GM12878 (cell line): ENCODE results near the gene MMP20. TPM values are rescaled to one million over a fixed set of nuclear protein-coding genes. Genes with fewer than 3 reads are reported as not detected.

Experiments used
- ATF7 ChIP-seq: fragments of 450-650 bp; IDR thresholded peaks from 2 replicates; pipeline ENCODE4 v1.6.1; 2016; ENCODE audit warnings: low read depth, mild to moderate bottlenecking
- BCL3 ChIP-seq: IDR thresholded peaks from 2 replicates; pipeline ENCODE4 v1.6.1; 2011; ENCODE audit warnings: borderline replicate concordance, low read depth, mild to moderate bottlenecking, moderate library complexity, low read length; ENCODE audit not compliant: insufficient read depth, poor library complexity, severe bottlenecking
- CBX3 ChIP-seq: fragments of 200-600 bp; sonication (generic); IDR thresholded peaks from 2 replicates; pipeline ENCODE4 v1.6.1; 2016; ENCODE audit warnings: low read depth, borderline replicate concordance
- CHD1 ChIP-seq: IDR thresholded peaks from 2 replicates; pipeline ENCODE4 v1.6.1; 2012; ENCODE audit warnings: low read depth, low read length, improper control_type of control experiment
- ESRRA ChIP-seq: IDR thresholded peaks from 2 replicates; pipeline ENCODE4 v1.6.1; 2012; ENCODE audit warnings: mild to moderate bottlenecking, low read length, improper control_type of control experiment
- ETV6 ChIP-seq, 2 experiments: fragments of 450-650 bp in 1 of 2; IDR thresholded peaks in 1 of 2; conservative IDR thresholded peaks in 1 of 2; 2 replicates each; pipeline ENCODE4 v1.6.1; 2014; ENCODE audit warnings: antibody characterized with exemption in 1 of 2, borderline replicate concordance in 1 of 2, low read depth in 1 of 2, mild to moderate bottlenecking in 1 of 2, moderate library complexity in 1 of 2
- EZH2 ChIP-seq: IDR thresholded peaks from 2 replicates; pipeline ENCODE4 v1.6.1; 2012; ENCODE audit warnings: low read depth, mild to moderate bottlenecking, control low read depth, inconsistent platforms, low read length, borderline replicate concordance; ENCODE audit not compliant: control insufficient read depth
- HDGF ChIP-seq: fragments of 450-650 bp; IDR thresholded peaks from 2 replicates; pipeline ENCODE4 v1.6.1; 2016; ENCODE audit warnings: antibody characterized with exemption
- IKZF1 ChIP-seq: fragments of 450-650 bp; conservative IDR thresholded peaks from 2 replicates; pipeline ENCODE4 v1.6.1; 2017; ENCODE audit warnings: antibody characterized with exemption, mild to moderate bottlenecking
- IRF3 ChIP-seq: fragments of 450-650 bp; IDR thresholded peaks from 2 replicates; pipeline ENCODE4 v1.6.1; 2014; ENCODE audit warnings: mild to moderate bottlenecking
- MAX ChIP-seq: IDR thresholded peaks from 2 replicates; pipeline ENCODE4 v1.6.1; 2012; ENCODE audit warnings: low read depth, low read length, improper control_type of control experiment
- NBN ChIP-seq: fragments of 450-650 bp; IDR thresholded peaks from 2 replicates; pipeline ENCODE4 v1.6.1; 2016
- NFYA ChIP-seq: IDR thresholded peaks from 2 replicates; pipeline ENCODE4 v1.6.1; 2011; ENCODE audit warnings: low read depth, mild to moderate bottlenecking, low read length, improper control_type of control experiment, borderline replicate concordance
- NRF1 ChIP-seq: conservative IDR thresholded peaks from 2 replicates; pipeline ENCODE4 v1.6.1; 2011; ENCODE audit warnings: mild to moderate bottlenecking, low read depth, low read length, improper control_type of control experiment
- POLR2AphosphoS2 ChIP-seq: IDR thresholded peaks from 2 replicates; pipeline ENCODE4 v1.6.1; 2011; ENCODE audit warnings: low read depth, mild to moderate bottlenecking, low read length, improper control_type of control experiment, moderate library complexity
- SIX5 ChIP-seq: IDR thresholded peaks from 2 replicates; pipeline ENCODE4 v1.6.1; 2011; ENCODE audit warnings: mild to moderate bottlenecking, low read depth, low read length, moderate library complexity; ENCODE audit not compliant: severe bottlenecking
- SKIL ChIP-seq: fragments of 450-650 bp; IDR thresholded peaks from 2 replicates; pipeline ENCODE4 v1.6.1; 2017; ENCODE audit warnings: mild to moderate bottlenecking, low read depth, inconsistent platforms; ENCODE audit not compliant: poor library complexity, severe bottlenecking
- SMAD1 ChIP-seq: fragments of 450-650 bp; IDR thresholded peaks from 2 replicates; pipeline ENCODE4 v1.6.1; 2018; ENCODE audit warnings: mild to moderate bottlenecking, low read depth; ENCODE audit not compliant: partially characterized antibody
- SREBF2 ChIP-seq: IDR thresholded peaks from 2 replicates; pipeline ENCODE4 v1.6.1; 2012; ENCODE audit warnings: mild to moderate bottlenecking, low read length
- SUZ12 ChIP-seq: fragments of 200-600 bp; sonication (generic); IDR thresholded peaks from one replicate; pipeline ENCODE4 v1.6.1; 2018; ENCODE audit warnings: antibody characterized with exemption, mild to moderate bottlenecking; ENCODE audit not compliant: unreplicated experiment
- TAF1 ChIP-seq: IDR thresholded peaks from 2 replicates; pipeline ENCODE4 v1.6.1; 2011; ENCODE audit warnings: mild to moderate bottlenecking, low read depth, low read length, borderline replicate concordance
- TCF7 ChIP-seq: IDR thresholded peaks from 2 replicates; pipeline ENCODE4 v1.6.1; 2014; ENCODE audit warnings: antibody characterized with exemption, borderline replicate concordance
- USF2 ChIP-seq: IDR thresholded peaks from 2 replicates; pipeline ENCODE4 v1.6.1; 2011; ENCODE audit warnings: low read depth, low read length, improper control_type of control experiment, borderline replicate concordance
- WRNIP1 ChIP-seq: IDR thresholded peaks from 2 replicates; pipeline ENCODE4 v1.6.1; 2011; ENCODE audit warnings: low read depth, low read length, improper control_type of control experiment, borderline replicate concordance
- ZBED1 ChIP-seq: IDR thresholded peaks from 2 replicates; pipeline ENCODE4 v1.6.1; 2016; ENCODE audit warnings: borderline replicate concordance
- ZZZ3 ChIP-seq: IDR thresholded peaks from 2 replicates; pipeline ENCODE4 v1.6.1; 2011; ENCODE audit warnings: low read depth; ENCODE audit not compliant: control insufficient read depth, insufficient read length
- polyA plus RNA-seq, 11 experiments: library from polyadenylated mRNA; depleted of rRNA in 4 of 11; unstranded in 6 of 11; stranded (reverse) in 5 of 11; fragments of >200 nt; fragmentation: Nextera tagmentation in 4 of 11; fragmentation: Illumina TruSeq in 1 of 11; extraction: Ambion mirVana in 4 of 11; extraction: Trizol in 1 of 11; gene quantifications; 1 replicate in 1 of 11; 2 replicates in 10 of 11; pipeline versions ENCODE4 v1.2.1 to v1.2.3, GENCODE V29; 2011 to 2016; ENCODE audit warnings: inconsistent platforms in 2 of 11, missing spikeins in 2 of 11, low read depth in 1 of 11
- total RNA-seq, 4 experiments: library from RNA; depleted of rRNA in 3 of 4; stranded (reverse); fragments of >200 nt in 3 of 4; fragmentation: Illumina TruSeq in 1 of 4; extraction: Trizol in 1 of 4; gene quantifications; 2 replicates each; pipeline versions ENCODE4 v1.2.1 to v1.2.3, GENCODE V29; 2013 to 2021

The MMP20 gene
- total and polyA plus RNA-seq, 10 of the 15 experiments (the other 5 are each of a cell fraction or from before 2014, with no cell fraction given) = 0.10 to 0.57 (median 0.19) TPM; not detected in 2

GRCh38 chr11:102560555-102561011 lies 64.5 kb downstream of the MMP20 start (continued):
- TF ChIP-seq WRNIP1 = no peak
- TF ChIP-seq ESRRA = no peak
- no peak for TF ChIP-seq IRF3
- peak; percentile 36; the same call in 1 of the 2 replicates for TF ChIP-seq TCF7
- TF ChIP-seq USF2 = peak; percentile 13; the same call in 1 of the 2 replicates
- no peak for TF ChIP-seq SIX5
- peak; percentile 75 for TF ChIP-seq IKZF1
- no peak for TF ChIP-seq CBX3
- TF ChIP-seq ATF7 = peak; percentile 77; the same call in 1 of the 2 replicates
- TF ChIP-seq NFYA = no peak
- TF ChIP-seq ZBED1 = peak; percentile 91
- TF ChIP-seq HDGF = no peak
- TF ChIP-seq POLR2AphosphoS2 = no peak
- TF ChIP-seq BCL3 = peak; percentile 60
- TF ChIP-seq MAX = no peak
- peak; percentile 52 for TF ChIP-seq SMAD1
- no peak for TF ChIP-seq CHD1
- no peak for TF ChIP-seq EZH2
- TF ChIP-seq ZZZ3 = no peak
- TF ChIP-seq NRF1 = no peak
- no peak for TF ChIP-seq SREBF2
- TF ChIP-seq ETV6 (conservative IDR thresholded peaks at IDR 0.05 in 1 of 2, IDR thresholded peaks at IDR 0.05 in 1 of 2; ENCODE audit: borderline replicate concordance in 1 of 2, low read depth in 1 of 2) = no peak
- no peak for TF ChIP-seq SUZ12
- peak; percentile 95 for TF ChIP-seq SKIL
- TF ChIP-seq NBN = peak; percentile 51; the same call in 1 of the 2 replicates
- no peak for TF ChIP-seq TAF1
